Measurements from ENCODE around the gene NRXN3.

The NRXN3 gene

DNA sequence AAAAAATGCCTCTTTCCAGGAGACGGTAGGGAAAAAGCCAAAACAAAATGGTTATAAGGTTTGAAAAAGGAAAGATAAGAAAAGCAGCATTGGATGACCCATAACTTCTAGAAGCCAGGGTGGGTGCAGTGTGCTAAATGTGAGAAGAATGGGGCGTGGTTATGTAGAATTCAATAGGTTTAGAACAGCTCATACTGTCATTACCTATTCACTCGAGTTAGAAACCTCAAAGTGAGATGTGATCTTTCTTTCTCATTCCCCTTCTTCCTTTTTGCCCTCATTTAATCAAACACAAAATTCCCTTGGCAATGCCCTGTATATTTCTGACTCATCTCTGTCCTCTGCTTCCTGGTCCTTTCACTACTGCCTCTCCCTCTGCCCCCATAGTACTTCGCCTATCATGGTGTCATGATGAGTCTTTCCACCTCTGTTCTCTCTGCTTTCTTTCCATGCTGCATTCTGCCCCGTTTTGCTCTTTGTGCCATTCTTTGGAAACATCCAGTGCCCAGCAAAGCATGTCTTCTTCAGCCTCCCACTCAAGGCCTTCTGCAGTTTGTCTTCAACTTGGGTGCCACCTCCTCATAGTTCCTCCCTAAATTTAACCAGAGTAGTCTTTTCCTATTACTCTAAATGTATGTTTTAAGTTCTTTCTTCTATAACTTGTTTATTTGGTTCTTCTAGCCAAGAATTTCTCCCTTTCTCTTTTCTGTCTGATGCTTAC is 496.3 kb downstream of the NRXN3 start:
- DNase-seq: no peak

DNA sequence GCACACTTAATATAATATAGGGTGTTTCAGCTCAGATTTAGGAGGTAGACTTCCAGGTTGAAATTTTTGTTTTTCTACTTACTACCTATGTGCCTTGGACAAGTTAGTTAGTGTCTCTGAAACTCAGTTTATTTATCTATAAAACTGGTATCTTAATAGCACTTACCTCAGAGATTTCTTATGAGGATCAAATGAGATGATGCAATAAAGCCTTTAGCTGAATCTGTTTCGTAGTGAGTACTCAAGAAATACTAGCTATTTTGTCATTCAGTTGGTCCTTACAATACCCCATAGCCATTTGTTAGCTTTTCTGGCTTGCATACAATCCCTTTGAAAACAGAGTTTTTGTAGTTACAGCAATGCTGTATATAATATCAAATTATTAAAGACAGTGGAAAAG is 497.0 kb downstream of the NRXN3 start:
- no peak for DNase-seq

DNA sequence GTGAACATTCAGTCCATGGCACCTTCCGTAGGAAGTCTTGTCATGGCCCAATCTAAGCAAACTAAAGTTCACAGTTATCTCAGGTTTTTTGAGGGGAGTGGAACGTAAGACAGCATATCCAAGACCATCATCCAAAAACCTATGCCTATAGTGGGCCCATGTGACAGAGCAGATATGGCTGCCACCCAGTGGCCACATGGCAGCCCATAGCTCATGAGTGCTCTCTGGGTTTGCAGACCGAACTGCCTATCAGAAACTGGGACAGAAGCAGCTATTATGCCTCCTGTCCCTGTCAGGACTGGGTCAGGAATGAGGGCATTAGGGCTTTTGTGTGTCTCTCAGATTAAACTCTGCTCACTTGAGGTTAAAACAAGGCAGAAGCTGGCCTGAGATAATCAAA is 503.7 kb downstream of the NRXN3 start:
- DNase-seq: no peak

DNA sequence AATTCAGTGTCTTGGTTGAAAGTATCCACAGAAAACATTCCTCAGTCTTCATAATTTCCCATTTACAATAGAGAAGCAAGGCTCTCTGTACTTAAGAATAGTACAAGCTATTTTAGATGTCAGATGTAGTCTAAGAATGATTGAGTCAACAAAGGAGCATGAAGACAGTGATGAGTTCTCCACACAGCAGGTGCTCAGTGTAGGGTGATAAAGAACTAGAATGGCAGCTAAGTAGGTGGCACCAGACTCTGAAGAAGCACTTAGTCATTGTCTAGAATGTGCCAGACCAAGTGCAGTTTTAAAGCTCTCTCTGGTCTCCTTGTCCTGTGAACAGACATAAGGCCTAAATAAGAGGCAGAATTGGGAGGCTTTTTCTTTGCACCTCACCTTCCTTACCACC is 504.6 kb downstream of the NRXN3 start:
- no peak for DNase-seq

DNA sequence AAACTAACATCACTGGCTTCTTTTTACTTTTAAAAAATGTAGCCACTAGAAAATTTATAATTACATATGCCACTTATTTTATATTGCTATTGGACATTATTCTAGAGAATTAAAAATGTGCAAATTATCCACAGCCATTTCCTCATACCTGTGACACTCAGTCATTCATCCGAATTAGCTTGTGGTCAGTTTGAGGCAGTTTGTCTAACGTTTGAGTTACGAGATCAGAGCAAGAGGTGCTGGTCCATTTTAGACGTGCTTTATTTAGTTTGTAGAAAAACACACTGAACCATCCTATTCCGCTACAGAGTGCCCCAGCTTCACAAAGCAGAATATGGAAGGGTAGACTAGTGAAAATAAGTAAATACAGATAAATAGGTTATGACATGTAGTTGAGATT is 513.0 kb downstream of the NRXN3 start:
- no peak for DNase-seq

DNA sequence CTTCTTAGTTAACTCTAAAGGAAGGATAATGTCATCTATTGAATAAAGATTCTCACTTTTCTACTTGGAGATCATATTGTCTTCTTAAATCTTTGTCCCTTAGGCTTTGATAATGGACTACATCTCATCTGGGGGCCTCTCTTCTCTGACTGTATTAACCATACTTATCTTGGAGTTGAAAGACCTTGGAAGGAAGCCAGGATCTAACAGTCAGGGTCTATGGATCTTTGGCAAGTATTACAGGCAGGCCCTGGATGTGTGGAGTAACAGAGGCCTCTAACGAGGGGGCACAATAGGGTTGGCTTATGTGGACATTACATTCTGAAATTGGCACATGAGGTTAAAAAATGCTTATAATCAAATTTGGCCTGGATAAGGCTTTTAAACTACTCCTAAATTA is 513.8 kb downstream of the NRXN3 start:
- DNase-seq: no peak

DNA sequence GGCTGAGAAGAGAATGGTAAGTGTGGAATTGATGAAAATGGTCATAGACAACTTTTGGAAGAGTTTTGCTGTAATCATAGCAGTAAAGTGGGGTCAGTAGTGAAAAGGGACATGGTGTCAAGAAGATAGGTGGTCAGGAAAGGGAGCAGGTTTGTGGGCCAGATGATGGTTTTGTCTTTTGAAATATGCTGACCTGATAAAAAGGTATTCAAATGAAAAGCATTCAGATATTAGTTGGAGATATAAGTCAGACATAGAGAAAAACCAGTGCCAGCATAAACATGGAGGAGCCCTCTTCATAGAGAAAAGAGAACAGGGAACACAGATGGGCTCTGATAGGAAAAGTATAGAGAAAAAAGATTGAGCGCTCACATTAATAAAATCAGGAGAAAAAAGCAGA is 518.3 kb downstream of the NRXN3 start:
- DNase-seq: no peak

DNA sequence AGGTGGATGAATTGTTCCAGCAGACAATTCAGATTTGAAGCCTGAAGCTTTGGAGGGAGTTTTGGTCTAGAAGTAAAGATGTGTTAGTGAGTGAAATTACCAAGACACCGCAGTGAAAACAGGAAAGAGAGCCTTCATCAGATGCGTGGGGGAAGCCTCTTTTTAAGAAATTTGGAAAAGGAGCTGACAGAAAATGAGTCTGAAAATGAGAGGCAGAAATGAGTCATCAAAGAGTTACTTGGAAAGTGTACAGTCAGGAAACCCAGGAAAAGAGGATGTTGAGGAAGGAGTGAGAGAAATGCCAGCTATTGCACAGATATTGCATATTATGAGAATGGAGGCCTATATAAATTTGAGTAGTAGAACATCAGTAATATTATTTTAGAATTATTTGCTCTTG is 520.7 kb downstream of the NRXN3 start:
- DNase-seq: no peak

DNA sequence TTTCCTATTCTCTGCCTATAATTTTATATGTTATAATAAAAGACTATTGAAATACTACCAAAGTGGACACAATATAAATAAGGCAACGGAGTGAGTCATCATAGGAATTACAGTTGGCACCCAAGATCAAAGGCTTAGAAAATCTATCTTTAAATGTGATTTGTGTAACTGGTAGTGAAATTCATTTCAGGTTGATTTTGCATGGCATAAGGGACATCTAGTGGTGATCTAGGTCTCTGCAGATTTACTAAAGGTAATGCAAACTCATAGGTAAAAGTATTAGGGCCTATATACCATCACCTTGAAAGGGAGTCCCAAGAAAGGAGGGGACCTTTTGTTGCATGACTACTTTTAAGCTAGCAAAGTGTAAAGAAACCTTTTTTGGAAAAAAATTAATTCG is 527.2 kb downstream of the NRXN3 start:
- no peak for DNase-seq

DNA sequence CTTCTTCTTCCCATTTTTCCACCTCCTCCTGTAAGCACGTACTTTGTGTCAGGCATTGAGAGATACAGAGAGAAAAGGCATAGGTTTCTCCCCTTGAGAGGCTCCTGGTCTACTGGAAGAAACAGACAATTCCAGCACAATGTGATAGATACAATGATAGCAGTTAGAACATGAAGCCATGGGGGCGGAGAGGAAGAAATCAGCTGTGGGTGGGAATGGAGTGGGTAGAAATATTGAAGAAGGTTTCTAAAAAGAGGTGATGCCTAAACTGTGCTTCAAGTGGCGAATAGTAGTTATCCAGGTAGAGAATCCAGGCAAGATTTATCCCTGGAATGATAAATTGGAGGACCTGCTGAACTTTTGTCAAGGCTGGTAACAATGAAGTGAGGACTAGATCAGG is 528.8 kb downstream of the NRXN3 start:
- no peak for DNase-seq

DNA sequence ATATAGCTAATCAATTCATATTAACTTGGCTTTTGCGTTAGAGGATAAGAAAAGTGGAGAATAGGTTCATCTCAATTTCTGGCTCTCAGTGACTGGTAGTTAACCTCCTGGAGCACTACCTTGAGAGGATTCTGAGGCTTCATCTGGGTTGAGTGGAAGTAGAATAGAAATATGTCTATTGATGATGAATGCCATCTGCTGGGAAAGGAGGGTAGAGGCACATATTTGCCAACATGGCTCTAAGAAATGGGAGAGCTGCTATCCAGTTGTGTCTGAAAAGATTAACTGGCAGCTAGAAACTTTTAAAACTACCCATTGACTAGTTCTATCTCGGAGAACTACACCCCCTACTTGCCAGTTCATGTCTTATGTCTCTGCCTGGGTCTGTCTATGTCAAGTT is 530.1 kb downstream of the NRXN3 start:
- DNase-seq: no peak

DNA sequence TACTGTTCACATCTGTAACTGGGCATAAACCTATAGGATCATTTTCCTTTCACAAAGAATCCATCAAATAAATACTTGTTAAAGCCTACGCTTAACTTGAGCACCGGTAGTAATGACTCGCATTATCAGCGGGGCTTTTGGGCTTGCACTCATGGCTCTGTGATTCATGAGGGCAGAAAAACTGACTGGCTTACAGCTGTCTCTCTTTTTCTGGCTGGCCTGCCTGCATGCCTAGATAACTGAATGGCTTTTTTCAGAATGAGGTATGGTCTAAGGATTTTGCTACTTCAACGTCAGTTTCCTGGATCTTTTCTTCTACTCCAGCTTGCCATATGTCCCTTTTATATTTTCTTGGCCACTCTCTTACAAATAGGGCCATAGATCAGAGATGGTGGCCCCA is 531.1 kb downstream of the NRXN3 start:
- DNase-seq: no peak

DNA sequence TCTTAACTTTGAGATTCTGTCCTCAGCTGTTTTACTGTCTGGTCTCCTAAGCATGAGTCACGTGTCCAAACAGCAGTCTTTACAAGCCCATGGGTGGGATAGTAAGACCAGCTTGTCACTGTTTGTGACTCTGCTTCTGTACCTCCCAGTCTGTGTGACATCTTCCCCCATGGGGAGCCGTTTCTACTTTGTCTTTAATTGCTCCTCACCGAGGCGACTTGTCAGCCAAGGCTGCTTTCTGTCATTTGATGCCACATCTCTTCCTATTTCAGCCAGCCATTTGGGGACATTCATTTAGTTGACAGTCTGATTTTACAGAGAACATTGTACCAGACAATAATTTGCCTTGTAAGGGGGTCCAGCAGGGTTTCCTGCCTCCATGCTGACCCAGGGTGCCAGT is 534.8 kb downstream of the NRXN3 start:
- no peak for DNase-seq

DNA sequence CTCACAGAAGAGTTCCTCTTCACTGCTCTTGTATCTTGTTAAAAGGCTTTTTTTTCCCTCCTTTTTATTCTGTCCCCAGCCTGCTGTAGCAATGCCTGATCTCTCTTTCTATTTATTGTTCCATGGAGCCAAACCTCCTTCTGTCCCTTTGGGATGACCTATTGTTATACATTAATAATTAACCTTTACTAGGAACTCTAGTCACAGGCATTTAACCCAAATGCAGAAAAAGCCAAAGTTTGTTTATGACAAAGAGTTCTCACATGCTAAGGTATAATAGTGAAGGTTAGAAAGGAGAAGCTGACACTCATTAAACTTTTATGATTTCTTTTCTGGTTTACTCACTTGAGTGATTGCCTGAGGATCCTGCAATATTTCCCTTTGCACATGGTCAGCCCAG is 535.8 kb downstream of the NRXN3 start:
- no peak for DNase-seq

DNA sequence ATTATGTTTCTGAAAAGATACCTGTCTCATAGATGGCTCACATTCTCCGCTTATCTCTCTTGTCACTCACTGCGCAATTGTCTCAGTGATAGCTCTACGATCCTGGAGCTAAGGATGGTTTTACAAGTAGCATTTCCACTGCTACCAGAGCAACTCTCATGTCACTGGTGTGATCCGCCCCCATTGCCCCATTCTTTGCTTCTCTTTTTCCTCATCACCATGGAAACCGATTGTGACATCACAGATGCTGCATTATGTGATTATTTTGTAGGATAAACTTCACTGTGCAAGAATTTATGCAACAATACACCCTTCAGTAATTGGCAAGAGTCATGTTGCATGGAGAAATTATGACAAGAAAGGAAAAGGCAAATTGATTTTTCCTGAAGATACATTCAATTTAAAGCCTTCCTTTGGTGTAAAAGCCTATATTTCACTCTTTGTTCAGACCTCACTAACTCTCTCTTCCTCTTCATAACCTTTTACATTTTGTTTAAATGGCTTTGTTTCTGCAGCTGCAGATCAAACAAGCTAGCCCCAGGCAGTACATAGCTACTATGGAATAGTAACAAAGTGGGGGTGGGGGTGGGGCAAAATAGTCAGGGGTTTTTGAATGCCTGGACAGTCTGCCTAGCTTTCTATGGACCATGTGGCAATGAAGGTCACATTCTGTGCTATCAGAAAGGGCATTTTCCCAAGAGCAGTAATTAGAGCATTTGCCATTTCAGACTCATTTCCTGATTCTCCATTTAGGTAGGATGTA is 539.8 kb downstream of the NRXN3 start:
- DNase-seq: no peak

DNA sequence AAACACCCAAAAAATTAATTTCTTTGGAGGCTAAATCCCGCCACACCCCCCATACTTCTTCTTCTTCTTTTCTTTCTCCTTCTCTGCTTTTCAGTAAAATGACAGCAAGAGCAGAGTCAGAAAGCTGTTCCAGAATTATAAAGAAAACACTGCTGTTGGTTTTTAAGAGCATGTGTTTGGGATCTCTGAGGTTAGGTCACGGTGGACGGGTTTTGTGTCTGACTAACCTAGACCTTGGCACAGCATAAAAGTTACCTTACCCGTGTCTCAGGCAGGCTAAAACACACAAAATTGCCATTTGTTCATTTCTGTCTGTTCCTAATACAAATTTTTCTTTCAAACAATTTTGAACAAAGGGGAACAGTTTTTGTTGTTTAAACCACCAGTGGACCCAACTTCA is 540.8 kb downstream of the NRXN3 start:
- no peak for DNase-seq

DNA sequence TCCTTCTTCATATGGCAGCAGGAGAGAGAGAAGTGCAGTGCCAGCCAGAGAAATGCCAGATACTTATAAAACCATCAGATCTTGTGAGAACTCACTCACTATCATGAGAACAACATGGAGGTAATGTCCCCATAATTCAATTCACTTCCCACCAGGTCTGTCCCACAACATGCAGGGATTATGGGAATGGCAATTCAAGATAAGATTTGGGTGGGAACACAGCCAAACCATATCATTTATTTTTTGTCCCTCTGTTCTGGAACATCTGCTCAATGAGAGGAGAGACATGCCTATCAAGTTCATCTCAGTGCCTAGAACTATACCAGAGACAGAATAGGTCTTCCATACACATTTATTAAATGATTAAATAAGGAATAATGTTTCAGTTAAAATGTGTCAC is 543.5 kb downstream of the NRXN3 start:
- DNase-seq: no peak

DNA sequence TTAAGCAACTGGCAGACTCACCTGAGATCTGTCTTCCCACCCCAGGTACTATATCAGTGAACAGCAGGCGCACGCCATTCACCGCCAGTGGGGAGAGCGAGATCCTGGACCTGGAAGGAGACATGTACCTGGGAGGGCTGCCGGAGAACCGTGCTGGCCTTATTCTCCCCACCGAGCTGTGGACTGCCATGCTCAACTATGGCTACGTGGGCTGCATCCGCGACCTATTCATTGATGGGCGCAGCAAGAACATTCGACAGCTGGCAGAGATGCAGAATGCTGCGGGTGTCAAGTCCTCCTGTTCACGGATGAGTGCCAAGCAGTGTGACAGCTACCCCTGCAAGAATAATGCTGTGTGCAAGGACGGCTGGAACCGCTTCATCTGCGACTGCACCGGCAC is 544.5 kb downstream of the NRXN3 start:
- DNase-seq: no peak

DNA sequence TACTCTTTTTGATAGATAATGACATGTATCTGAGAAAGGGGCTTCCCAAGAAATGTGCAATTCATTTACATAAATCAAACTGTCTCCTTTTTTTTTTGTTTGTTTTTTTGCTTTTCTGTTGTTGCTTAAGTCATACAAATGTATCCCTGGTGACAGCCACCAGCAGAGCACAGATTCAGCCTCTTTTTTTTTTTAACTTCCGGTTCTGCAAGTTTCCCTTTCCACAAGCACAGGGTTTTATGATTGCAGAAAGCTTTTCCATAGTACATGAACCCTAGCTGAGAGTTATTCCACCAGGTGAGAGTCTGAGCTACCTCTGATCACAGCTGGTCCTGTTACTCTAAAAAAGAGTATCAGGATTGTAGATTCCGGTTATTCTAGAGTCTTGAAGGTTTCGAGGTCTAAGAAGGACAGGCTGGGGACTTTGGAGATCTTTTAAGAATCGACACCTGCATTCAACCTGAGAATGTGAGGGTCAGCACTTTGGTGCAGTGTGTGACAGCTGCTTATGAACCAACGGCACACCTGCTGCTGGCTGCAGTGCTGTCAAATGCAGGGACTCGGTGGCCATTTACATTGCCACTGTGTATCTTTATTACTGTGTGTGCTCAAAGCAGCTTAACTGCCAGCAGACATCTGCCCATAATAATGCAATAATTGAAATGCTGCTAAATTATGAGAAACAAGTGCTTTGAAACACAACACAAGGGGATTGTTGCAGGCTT is 551.7 kb downstream of the NRXN3 start:
- no peak for DNase-seq

DNA sequence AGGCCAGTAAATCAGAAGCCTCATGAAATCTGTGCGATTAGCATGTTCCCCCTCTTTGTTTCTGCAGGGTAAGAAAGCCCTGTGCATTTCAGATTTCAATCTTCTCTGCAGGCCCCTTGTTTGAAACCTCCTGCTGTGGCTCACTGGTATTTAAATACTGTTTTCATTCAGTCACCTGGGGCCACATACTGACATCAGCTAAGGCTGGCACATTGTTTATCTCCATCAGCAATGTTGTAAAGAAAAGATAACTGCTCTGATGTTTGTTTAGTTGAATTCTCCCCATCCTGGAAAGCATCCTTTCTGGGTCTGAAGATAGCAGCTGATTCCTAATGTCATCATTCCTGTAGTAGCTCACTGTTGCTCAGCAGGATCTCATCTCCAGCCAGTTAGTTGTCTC is 554.9 kb downstream of the NRXN3 start:
- DNase-seq: no peak

DNA sequence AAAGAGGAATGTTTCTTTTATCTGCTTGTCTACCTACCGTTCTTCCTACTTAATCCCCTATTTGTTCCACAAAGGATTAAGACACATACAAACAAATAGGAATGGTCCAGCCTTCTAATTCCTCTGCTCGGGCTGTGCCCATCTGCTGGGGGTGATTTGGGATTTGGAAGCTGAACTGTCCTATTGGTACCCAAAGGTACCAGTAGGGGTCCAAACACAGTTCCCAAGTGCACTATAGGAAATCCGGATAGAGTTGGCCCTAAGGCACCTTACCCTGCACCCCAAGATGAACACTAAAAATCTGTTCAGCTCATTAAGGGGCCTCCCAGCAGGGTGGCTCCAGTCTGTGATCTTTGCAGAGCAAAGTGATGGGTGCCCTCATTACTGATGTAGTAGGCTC is 566.9 kb downstream of the NRXN3 start:
- no peak for DNase-seq

DNA sequence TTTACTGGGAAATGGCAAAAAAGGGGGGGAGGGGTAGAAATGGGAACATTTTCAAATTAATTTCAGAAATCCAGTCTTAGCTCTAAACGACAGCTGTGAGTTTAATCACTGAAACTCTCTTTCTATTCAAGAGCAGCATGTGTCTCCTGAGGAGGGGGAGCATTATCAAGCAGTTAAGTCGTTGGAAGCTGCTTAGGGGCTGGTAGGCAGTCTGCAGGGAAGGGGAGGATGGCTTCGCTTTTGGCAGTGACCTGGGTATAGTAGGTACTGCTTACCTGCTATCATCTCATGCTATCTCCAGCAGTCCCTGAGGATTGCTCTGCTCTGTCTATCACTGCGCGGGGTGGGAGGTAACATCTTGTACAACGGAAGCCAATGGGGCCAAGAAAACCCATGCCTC is 567.4 kb downstream of the NRXN3 start:
- DNase-seq: no peak

DNA sequence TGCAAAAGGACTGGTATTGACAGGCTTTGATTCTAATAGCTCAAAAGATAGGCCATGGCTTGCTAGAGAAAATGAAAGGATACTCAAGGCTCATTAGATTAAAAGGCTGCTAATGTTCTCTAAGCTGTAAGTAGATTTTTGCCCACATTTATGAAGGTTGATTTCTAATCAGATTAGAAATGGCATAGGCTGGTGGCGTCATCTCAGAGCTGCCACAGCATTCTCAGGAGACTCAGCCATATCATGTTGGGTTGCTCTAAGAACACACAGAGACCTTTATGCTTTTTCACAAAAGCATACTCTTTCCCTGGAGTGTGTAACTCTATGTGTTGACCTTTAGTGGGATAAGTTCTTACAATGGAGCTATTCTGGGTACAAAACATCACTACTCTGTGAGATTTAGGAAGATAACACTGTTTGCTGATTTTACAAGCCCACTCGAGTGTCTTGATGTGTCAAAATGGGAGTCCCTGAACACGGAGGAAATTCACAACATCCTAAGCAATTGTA is 576.0 kb downstream of the NRXN3 start:
- no peak for DNase-seq

DNA sequence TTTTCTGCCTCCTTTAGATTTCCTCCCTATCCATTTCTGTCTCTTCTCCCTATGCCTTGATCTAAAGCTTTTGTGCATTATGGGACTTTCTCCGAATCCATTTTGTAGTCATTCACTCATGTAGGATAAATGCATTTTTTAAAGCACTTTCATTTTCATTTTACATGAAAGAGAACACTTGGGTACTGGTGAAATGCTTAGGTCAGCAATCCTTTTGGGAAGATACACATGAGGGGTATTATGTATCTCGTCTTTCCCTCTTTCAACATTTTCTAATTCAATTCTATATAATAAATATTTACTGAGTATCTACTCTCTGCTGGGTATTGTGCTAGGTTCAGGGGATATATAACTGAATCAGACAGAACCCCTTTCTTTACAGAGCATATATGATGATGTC is 577.6 kb downstream of the NRXN3 start:
- no peak for DNase-seq

Measured in activated T-cell treated with anti-CD3 and anti-CD28 coated beads, Interleukin-2, amount 50 U/mL, for 48 hours (primary cell).